HG03045 (cell line): Measurements from ENCODE around the gene LARP6.
"Not testable (repeated sequence)": the region's sequence is repeated elsewhere in the genome, so short reads cannot be mapped to it uniquely, and the experiment has no call there.

ENCODE experiments used
- ATAC-seq: cut with Tn5 transposase; IDR thresholded peaks from one replicate; pipeline ENCODE4 v1.9.1; 2021; ENCODE audit warnings: mild to moderate bottlenecking, moderate library complexity; ENCODE audit not compliant: unreplicated experiment

Gene LARP6

DNA sequence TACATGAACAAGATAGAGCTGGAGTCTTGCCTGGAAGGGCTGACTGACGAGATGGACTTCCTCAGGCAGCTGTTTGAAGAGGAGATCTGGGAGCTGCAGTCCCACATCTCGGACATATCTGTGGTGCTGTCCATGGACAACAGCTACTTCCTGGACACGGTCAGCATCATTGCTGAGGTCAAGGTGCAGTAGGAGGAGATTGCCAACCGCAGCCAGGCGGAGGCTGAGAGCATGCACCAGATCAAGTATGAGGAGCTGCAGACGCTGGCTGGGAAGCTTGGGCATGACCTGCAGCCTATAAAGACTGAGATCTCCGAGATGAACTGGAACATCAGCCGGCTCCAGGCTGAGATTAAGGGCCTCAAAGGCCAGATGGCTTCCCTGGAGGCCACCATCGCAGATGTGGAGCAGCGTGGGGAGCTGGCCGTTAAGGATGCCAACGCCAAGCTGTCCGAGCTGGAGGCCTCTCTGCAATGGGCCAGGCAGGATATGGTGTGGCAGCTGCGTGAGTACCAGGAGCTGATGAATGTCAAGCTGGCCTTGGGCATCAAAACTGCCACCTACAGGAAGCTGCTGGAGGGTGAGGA lies 5.5 kb upstream of the LARP6 start:
- ATAC-seq, result no peak

DNA sequence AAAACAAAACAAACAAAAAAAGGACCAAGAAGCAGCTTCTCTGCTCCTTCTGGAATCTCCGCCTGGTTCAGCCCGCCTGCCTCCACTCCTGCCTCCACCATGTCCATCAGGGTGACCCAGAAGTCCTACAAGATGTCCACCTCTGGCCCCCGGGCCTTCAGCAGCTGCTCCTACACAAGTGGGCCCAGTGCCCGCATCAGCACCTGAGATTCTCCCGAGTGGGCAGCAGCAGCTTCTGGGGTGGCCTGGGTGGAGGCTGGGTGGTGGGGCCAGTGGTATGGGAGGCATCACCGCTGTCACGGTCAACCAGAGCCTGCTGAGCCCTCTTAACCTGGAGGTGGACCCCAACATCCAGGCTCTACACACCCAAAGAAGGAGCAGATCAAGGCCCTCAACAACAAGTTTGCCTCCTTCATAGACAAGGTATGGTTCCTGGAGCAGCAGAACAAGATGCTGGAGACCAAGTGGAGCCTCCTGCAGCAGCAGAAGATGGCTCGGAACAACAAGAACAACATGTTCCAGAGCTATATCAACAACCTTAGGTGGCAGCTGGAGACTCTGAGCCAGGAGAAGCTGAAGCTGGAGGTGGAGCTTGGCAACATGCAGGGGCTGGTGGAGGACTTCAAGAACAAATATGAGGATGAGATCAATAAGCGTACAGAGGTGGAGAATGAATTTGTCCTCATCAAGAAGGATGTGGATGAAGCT lies 4.8 kb upstream of the LARP6 start:
- ATAC-seq, result not testable (repeated sequence)

DNA sequence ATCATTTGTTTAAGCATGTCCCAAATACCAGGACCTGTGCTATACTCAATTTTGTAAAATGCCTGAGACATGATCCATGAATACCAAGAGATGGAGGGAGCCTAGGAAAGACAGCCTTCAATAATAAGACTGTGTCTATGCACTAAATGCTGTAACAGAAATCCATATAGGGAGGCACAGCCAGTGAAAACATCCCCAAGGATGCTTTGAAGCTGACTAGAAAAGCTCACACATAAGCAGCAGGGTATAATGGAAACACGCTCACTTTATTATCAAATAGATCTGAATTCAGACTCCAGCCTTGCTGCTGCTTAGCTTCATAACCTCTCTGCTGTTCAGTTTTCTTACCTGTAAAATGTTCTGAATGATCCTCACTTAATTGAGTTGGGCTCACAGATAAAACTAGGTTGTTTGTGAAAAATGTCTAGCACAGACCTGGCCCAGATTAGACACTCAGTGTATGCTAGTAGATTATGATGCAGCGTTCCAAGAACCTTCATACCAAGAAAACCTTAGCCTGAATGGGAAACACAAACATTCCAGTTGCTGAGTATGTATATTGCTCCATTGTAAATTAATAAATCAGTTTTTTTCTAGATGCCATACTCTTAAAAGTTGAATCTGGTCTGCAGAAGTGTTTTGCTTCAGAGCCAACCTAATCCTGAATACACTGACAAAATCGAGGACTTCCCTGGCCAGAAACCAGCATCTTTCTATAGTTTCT lies 3.8 kb upstream of the LARP6 start:
- ATAC-seq, result no peak

DNA sequence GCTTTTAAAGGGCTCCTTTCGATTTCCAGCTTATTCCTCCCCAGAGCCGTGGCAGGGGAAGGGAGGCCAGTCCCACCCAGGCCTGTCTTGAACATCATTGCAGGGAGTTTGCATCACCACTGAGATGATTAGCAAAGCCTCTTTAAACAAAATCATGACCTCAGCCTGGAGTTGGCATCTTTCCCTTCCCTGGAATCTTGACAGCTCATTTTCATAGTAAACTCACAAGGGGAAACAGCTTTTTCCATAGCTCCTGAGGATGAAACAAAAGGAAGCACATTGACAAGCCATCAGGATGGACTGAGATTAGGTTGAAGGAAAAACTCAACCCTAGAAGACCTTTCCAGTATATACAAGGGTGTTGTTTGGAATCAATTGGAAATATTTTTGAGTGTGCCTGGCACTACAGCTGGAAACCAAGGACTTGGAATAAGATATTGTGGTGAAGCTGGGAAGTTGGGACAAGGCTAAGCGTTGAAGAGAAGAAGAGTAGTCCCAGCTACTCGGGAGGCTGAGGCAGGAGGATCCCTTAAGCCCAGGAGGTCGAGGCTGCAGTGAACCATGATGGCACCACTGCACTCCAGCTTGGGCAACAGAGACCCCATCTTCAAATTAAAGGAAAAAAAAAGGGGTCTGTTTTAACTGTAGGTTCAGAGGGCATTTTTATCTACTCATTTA lies 3.1 kb upstream of the LARP6 start:
- ATAC-seq, result no peak

DNA sequence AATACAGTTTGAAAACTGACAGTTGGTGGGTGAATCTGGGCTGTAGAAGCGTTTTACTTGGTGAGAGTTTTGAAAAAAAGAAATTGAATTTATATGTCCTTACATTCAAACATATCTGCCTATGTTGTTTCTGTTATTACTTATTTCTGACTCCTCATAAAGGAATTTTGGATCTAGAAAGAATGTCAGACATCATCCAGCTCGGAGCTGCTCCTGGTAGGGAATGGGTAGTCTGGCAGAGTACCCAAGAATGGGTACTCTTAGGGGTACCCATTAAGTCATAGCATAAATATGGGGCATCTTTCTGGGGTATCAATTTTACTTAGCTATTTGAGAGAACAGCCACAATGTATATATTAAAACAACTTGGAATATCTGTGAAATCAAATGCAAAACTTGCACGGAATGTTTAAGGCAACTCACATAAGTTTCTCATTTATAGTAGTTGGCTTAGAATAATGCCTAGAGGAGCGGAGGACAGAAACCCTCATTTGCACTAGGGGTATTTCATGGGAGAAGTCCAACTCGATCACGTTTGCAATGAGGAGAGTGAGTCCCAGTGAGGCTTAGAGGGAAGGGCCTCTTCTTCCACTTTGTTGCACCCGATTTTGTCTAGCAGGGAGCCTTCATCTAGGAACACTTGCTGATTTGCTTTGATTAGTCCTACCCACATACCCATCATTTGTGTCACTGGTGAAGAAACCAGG lies 2.4 kb upstream of the LARP6 start:
- no peak for ATAC-seq

DNA sequence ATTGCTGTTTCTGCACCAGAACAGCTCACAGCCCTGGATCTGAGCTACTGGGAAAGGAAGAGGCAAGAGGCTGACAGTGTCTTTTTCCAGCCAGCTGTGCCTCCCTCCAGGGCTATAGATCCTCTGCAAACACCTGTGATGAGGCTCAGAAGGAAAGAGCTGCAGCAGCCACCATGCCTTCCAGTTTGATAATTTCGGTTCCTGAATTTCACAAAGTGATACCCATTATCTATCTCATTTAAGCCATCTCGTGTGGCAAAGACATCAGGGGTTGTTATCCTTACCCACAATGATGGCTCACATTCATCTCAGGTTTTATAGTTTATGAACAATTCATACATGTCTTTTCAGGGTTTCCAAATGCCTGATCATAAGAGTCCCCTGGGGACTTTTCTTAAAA lies 1.8 kb upstream of the LARP6 start:
- ATAC-seq, result no peak

DNA sequence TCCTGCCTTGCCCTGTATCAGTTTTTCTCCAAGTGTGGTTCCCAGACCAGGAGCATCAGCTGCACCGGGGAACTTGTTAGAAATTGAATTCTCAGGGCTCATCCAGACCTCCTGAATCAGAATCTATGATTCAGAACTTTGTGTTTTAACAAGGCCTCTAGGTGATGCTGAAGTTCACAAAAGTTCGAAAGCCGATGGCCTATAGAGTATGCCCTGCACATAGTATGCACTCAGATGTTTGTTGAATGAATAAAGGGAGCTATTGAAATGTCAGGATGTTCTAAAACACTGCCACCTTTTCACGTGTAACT lies 664 bp upstream of the LARP6 start:
- no peak for ATAC-seq

DNA sequence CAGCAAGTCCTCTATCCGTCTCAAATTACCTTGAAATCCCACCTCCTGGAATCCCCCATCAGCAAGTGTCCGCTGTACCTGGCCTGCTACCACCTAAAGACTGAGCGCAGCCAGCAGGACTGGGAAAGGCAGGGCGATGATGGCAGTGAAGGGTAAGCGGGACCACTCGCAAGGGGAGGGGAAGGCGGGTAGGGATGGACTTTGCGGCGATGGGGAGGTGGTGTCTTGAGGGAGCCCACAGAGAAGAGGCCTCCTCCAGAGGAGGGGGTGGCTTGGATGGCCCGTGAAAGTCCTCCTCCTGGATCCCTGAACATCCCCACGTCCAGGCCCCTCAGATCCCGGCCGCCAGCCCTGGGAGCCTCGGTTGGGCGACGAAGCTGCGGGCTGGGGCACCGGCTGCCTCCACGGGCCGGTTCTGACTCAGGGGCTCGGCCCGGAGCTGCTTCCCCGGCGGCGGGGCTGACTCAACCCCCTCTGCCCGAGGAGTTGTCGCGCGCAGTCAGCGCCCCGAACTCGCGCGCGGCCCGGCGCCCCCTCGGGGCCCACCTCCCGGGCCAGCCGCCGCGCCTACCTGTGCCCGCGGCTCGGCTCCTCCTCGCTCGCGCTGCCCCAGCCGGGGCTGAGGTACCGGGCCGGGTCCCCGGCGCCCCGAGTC lies 512 bp downstream of the LARP6 start:
- ATAC-seq, result no peak

DNA sequence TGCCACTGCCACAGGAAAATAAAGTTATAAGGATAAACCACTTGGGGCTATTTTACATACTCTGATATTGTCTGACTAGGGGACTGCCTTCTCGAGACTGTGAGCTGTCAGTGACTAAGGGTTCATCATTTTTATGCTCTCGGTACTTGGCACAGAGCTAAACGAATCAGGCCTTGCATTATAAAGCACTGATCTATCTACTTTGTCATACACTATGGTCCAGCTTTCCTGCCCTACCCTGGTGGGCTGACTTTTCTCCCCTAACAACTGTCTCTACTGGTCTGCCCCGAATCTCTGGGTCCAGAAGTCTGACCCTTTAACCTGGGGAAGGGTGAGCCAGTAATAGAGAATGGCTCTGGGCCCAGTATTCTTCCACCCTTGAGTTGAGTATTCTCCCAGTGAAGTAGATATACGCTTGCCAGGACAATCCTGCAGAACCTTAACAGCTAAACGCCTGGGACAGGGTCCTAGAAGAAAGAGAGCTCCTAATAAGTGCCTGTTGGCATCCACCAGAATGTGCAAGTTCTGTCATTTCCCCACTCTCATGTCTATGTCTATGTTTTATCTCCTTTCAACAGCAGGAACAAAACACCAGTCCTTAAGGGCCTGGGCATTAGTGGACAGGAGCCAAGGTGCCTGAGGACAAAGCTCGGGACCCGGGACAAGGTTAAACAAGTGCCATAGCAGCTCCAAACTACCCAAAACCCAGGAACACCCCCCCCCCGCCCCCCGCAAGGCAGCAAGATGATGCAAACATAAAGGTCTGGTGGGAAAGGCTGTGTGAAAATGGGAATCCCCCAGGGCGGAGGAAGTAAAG lies 1.2 kb downstream of the LARP6 start:
- ATAC-seq, result no peak

DNA sequence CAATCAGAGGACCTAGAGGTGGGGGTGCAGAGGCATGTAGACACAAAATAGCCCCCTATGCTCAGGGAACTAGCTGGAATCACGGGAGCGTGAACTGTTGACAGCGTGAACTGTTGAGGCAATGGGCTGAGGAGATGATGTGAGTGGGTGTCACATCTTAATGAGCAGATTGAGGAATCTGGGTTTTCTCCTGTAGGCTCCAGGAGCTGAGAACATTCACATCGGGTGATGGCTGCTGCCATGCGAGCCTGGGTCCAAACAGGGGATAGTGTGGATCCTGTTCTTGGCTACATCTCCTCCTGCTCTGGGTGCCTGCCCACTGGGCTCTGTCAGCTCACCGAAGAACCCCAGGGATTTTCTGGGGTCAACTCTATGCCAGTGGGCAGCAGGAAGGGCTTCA lies 2.1 kb downstream of the LARP6 start:
- no peak for ATAC-seq

DNA sequence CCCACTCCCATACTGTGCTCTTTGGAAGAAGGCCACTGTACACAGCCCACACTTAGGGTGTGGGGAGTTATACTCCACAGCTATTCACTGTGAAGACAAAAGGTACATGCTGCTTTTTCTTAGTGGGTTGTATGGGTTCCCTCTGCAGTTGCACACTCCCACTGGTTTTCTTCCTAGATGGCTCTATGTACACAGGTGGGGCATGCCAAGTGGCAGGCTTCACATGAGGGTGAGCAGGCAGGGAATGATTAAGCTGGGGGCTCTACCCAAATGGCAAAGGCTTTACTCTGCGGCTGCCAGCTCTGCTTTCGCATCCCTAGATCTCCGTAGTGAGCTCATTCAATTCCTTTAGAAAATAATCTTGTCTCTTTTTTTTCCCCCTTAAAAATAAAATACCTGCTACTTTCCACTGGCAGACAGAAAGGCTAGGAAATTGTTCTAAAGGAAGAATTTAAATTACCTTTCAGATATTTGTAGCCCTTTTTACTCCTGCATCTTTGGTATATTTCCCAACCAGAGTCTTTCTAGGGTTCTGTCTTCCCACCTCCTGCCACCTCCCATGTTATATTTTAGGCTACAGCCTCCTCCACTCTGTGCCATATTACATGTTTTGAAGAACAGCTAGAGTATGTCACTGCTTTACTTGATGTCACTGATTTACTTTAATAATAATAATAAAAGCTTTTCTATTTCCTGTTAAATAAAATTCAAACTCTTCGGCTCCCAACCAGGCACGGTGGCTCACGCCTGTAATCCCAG lies 8.2 kb downstream of the LARP6 start:
- ATAC-seq, result no peak

DNA sequence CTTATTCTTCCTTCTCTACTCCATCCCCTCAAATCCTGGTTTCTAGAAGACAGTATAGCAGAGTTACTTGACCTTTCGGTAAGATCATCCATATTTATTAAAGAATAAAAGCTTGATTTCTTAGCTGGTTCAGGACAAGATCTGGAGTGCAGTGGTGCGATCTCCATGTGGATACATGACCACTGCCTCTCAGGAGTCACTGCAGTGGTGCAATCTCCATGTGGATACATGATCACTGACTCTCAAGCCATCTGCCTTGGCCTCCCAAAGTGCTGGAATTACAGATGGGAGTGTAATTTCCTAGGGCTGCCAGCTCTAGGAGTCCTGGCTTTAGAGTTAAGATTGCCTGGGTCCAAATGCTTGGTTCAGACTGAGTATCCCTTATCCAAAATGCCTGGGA lies 16.5 kb downstream of the LARP6 start:
- ATAC-seq, result no peak

DNA sequence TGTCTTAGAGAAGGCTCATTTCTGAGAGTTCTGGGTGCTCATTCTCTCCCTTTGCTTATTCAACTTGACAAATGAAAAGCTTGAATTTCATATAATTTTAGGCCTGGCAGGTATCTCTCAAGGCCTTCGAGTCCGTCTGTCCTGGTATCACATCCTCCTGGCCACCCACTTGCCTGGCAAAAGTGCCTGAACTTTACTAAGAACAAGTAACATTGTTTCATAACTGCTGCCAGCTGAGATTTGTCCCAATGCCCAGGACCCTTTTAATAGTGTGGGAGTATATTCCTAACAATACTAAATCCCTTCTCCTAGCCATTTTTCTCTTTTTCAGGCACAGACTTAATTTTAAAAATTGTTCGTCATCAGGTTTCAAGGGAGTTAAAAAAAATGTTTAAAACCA lies 18.1 kb downstream of the LARP6 start:
- ATAC-seq, result no peak

DNA sequence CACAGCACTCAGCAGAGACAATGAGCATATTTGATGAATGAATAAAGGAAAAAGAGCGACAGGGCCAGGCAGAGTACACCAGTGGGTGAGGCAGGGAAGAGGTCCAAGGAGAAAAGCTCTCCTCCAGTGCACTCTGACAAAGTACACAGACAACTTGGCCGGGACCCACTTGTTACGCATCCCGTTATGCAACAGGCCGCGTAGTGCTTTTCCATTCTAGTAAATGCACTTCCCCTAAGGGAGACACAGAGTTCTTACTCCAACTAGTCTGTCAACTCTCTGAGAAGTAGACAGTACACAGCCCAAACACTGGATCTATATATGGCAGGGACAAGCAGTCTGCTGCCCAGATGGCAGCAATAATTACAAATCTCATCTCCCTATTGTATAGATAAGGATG lies 18.5 kb downstream of the LARP6 start:
- no peak for ATAC-seq

DNA sequence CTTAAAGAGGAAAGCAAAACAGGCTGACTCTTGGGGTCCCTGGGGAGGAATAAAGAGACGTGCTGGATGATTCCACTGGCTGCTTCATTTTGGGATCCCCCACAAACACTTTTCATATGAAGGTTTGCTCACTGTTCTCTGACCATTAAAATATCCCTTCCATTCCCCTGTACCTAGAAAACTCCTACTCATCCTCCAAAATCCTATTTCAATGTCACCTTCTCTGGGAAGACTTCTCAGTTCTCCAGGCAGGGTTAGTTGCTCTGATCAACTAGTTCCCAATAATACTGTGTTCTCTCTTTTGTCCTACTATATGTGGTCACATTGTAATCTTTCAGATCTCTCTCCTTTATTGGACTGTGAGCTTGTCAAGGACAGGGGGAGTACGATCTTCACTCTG lies 19.0 kb downstream of the LARP6 start:
- ATAC-seq, result no peak

DNA sequence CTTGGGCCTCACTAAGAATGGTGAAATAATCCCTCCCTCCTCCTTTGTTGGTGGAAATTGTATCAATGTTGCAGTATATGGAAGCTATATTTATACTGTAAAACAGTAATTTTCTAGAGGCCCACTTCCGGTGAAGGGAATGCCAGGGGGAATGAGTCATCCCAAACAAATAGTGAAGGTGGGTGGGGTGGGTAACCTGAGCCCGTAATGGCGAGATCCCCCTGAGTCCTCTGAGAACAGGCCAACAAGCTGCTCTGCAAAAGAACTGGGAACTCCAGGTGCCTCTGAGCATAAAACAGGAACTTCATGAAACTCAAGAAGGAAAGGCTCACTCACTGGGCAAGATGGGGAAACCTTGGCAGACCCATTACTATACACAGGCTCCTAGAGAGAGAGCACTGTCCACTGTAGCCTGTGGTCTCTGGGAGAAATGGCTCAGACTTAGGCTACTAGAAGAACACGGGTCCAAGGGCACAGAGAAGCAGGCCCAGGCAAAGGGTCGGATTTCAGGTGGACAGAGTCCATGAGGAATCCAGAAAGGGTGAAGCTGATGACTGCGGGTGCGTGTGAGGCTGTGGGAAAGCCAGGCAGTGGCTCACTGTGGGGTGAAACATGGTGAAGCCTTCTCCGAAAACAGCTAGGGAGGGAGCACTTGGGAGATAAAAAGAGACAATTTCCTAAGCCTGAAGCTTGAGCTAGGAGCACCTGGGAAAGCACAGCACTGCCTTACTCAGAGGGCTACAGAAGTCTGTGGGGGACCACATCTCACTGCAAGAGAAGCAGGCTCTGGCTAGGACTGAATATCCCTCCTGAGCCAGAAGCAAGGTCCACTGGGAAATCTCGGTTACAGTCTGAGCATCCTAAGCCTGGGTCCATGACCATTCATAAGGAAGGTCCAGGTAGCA lies 19.8 kb downstream of the LARP6 start:
- no peak for ATAC-seq

DNA sequence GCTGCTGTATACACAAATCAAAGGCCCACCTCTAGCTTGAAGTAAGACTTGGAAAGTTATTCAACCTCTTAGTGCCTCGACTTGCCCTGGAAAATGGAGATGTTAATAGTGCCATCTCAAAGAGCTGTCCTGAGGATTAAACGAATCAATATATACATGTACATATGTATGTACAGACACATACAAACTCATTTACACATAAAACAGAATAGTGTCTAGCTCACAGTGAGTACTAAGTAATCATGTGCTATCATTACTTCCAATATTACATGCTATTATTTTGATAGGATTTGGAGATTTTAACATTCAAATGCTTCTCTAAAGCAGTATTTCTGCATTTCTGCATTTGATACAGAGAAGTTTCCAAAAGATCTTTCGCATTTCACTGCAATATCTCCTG lies 20.5 kb downstream of the LARP6 start:
- ATAC-seq, result no peak

DNA sequence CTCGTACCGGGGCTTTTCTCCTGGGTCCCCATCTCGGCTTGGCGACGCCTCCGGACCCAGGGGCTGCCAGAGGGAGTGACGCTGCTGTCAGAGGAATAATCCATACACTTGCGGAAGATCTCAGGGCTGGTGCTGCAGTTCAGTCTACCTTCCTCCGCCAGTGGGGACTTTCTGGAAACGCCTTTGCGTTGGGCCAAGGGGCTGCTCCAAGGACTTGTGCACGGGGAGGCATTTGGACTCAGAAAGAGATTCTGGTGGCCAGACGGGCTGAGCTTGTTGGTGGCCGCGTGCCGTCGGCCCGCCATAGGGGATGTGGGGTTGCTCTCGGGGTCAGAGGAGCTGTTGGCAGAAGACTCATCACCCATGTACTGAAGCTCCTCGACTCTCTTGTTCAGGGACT lies 21.8 kb downstream of the LARP6 start:
- ATAC-seq, result no peak
